GM21619 (cell line): ENCODE results near the gene RACK1.

Experiments
- ATAC-seq: cut with Tn5 transposase; IDR thresholded peaks from one replicate; pipeline ENCODE4 v1.9.1; 2021; ENCODE audit not compliant: unreplicated experiment

RACK1 gene

GRCh38 chr5:181259974-181260719 lies 16.4 kb upstream of the RACK1 start:
- no peak for ATAC-seq

GRCh38 chr5:181259283-181259682 lies 15.6 kb upstream of the RACK1 start:
- ATAC-seq: no peak

GRCh38 chr5:181258576-181258975 lies 14.9 kb upstream of the RACK1 start:
- ATAC-seq: no peak

GRCh38 chr5:181255836-181256578 lies 12.3 kb upstream of the RACK1 start:
- no peak for ATAC-seq

GRCh38 chr5:181255276-181255675 lies 11.6 kb upstream of the RACK1 start:
- no peak for ATAC-seq

GRCh38 chr5:181248277-181248676 lies 4.6 kb upstream of the RACK1 start:
- no peak for ATAC-seq

GRCh38 chr5:181246276-181247049 lies 2.8 kb upstream of the RACK1 start:
- peak; percentile 38 for ATAC-seq

- ATAC-seq: peak; percentile 0
Observed at GRCh38 chr5:181245427-181246275, 1.9 kb upstream of the RACK1 start.

GRCh38 chr5:181243018-181243563 lies 615 bp downstream of the RACK1 start:
- no peak for ATAC-seq

GRCh38 chr5:181242031-181242451 lies 1.7 kb downstream of the RACK1 start:
- ATAC-seq: no peak

GRCh38 chr5:181241393-181241975 lies 2.2 kb downstream of the RACK1 start:
- no peak for ATAC-seq

GRCh38 chr5:181239062-181239663 lies 4.5 kb downstream of the RACK1 start:
- no peak for ATAC-seq

GRCh38 chr5:181237729-181238385 lies 5.8 kb downstream of the RACK1 start:
- no peak for ATAC-seq

GRCh38 chr5:181236954-181237641 lies 6.6 kb downstream of the RACK1 start:
- ATAC-seq: no peak

GRCh38 chr5:181236471-181236870 lies 7.2 kb downstream of the RACK1 start:
- no peak for ATAC-seq

GRCh38 chr5:181235689-181236366 lies 7.9 kb downstream of the RACK1 start:
- ATAC-seq: no peak

- no peak for ATAC-seq
Observed at GRCh38 chr5:181235323-181235688, 8.4 kb downstream of the RACK1 start.
